HG03060 (cell line): ENCODE data around the gene LST1.

Experiments
- ATAC-seq: cut with Tn5 transposase; IDR thresholded peaks from one replicate; pipeline ENCODE4 v1.9.1; 2021; ENCODE audit warnings: low read depth, moderate number of reproducible peaks; ENCODE audit not compliant: unreplicated experiment

The LST1 gene

GRCh38 chr6:31634969-31635575, 49.0 kb downstream of the LST1 start:
- ATAC-seq, result no peak

DNA sequence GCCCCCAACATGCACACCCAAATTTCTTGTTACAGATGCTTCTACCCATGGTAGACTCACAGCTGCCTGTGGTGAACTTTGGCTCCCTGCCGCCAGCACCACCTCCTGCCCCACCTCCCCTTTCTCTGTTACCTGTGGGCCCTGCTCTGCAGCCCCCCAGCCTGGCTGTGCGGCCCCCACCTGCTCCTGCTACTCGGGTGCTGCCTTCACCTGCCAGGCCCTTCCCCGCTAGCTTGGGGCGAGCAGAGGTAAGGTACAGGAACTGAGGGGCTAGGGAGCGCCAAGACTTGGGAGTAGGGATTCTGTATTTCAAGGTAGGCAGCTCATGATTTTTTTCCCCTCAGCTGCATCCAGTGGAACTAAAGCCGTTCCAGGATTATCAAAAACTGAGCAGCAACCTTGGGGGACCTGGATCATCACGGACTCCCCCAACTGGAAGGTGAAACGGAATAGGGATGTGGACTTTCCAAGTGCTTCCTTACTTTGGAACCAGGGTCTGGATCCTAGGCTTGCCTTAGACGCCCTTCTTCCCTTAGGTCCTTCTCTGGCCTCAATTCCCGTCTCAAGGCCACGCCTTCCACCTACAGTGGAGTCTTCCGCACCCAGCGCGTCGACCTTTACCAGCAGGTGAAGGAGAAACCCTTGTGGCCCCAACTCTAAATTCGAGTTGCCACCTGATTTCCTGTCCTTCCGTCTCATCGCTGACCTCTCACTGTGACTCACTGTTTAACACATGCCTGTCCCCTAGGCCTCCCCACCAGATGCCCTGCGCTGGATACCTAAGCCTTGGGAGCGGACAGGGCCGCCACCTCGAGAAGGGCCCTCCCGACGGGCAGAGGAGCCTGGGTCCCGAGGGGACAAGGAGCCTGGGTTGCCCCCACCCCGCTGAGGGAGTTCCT, 50.9 kb downstream of the LST1 start:
- no peak for ATAC-seq
